ENCODE data around the gene RAG2. TPM values are rescaled to one million over a fixed set of nuclear protein-coding genes. Genes with fewer than 3 reads are reported as not detected.

Gene RAG2
- total and polyA plus RNA-seq, 2 of the 4 experiments (the other 2 are of a cell fraction), result not detected

GRCh38 chr11:36565031-36565610 lies 32.9 kb downstream of the RAG2 start:
- dilution Hi-C loops (cut with HindIII; ENCODE audit: low sequenced_read_pairs, unreplicated experiment) (no loop called here), in situ Hi-C loops (cut with MboI; ENCODE audit: low sequenced_read_pairs) (no loop called here), intact Hi-C loops (cut with micrococcal nuclease) (no loop called here)
- ChIA-PET POLR2A (ENCODE audit: unreplicated experiment) (no interaction called here), CTCF (interaction anchor here (0.7 to 6.0 kb wide), 9 partner anchors 12 to 401 kb away, joined by 3 to 44 read pairs (median 5); no protein-coding TSS in a partner anchor)
- Histone ChIP-seq H2AK5ac (ENCODE audit: low read depth, low read length) (no peak overlapping the region), H3K9me3 (ENCODE audit: control insufficient read depth, insufficient read depth, low read length) (no peaks in the 10 kb centered on the region), H3K36me3 (ENCODE audit: control insufficient read depth, insufficient read depth, low read length) (no peaks in the 10 kb centered on the region), H3K4me3 (ENCODE audit: insufficient read depth, low read depth, low read length) (no peak overlapping the region), H3K4me1 (ENCODE audit: control insufficient read depth, insufficient read depth, low read length) (no peaks in the 10 kb centered on the region), H3K27me3 (ENCODE audit: control insufficient read depth, insufficient read depth, low read length) (peaks cover 26% of the 10 kb centered on the region), H4K20me1 (ENCODE audit: insufficient read depth, low read length) (no peaks in the 10 kb centered on the region), H3K4ac (ENCODE audit: low read depth, low read length) (no peak overlapping the region), H3K18ac (ENCODE audit: low read depth, low read length) (no peak overlapping the region), H3K4me2 (ENCODE audit: low read depth, low read length) (no peak overlapping the region), H3K9me1 (ENCODE audit: insufficient read depth, low read length) (no peaks in the 10 kb centered on the region), H3K79me1 (ENCODE audit: low read depth in 1 of 2, low read length in 2 of 2) (no peaks in the 10 kb centered on the region), H3K23ac (ENCODE audit: low read depth, low read length) (no peak overlapping the region), H3K27ac (ENCODE audit: insufficient read depth, low read length) (no peak overlapping the region), H2BK5ac (ENCODE audit: low read depth, low read length, poor library complexity, severe bottlenecking) (no peak overlapping the region), H3K9ac (ENCODE audit: low read depth, low read length) (no peak overlapping the region), H4K91ac (ENCODE audit: insufficient read depth, low read depth, low read length) (no peak overlapping the region), H2BK20ac (ENCODE audit: low read depth, low read length) (no peak overlapping the region), H4K5ac (ENCODE audit: low read depth, low read length) (no peak overlapping the region), H3K56ac (ENCODE audit: extremely low read depth, insufficient read depth, low read length) (no peak overlapping the region), H2AK9ac (replicated peaks; ENCODE audit: low read depth, low read length, poor library complexity) (no peak overlapping the region), H2BK120ac (ENCODE audit: low read depth, low read length) (no peak overlapping the region), H2BK15ac (ENCODE audit: low read depth, low read length) (no peak overlapping the region), H3K14ac (replicated peaks; ENCODE audit: low read depth, low read length) (no peak overlapping the region), H4K8ac (ENCODE audit: low read depth in 2 of 2, low read length in 2 of 2) (no peak overlapping the region), H2AFZ (replicated peaks; ENCODE audit: low read length, poor library complexity) (no peak overlapping the region)
- 40% methylated on average over 1 of the region's 6 CpGs; no CpG with 5 or more reads in 1 of the 2 experiments for WGBS, 2 experiments (ENCODE audit: extremely low coverage in 2 of 2, insufficient read length in 1 of 2)
- no peak for DNase-seq
- TF ChIP-seq RFX5 (IDR thresholded peaks at IDR 0.05; ENCODE audit: low read depth, low read length) (no peak), USF2 (IDR thresholded peaks at IDR 0.05; ENCODE audit: low read depth, low read length) (no peak), FOS (IDR thresholded peaks at IDR 0.05; ENCODE audit: low read depth, low read length) (no peak), BHLHE40 (IDR thresholded peaks at IDR 0.05; ENCODE audit: low read depth, low read length) (no peak), CEBPB (IDR thresholded peaks at IDR 0.05; ENCODE audit: low read depth, low read length) (no peak), CTCF (conservative IDR thresholded peaks at IDR 0.05; ENCODE audit: low read depth, low read length) (no peak), POLR2A (IDR thresholded peaks at IDR 0.05; ENCODE audit: low read depth, low read length) (no peak), CHD1 (IDR thresholded peaks at IDR 0.05; ENCODE audit: low read depth, low read length) (no peak), MAZ (IDR thresholded peaks at IDR 0.05; ENCODE audit: borderline replicate concordance, low read depth, low read length) (no peak), RAD21 (IDR thresholded peaks at IDR 0.05; ENCODE audit: low read length) (no peak), NFE2L2 (IDR thresholded peaks at IDR 0.05; ENCODE audit: low read depth, low read length) (no peak), RCOR1 (IDR thresholded peaks at IDR 0.05; ENCODE audit: insufficient replicate concordance, low read length) (no peak), ELK1 (IDR thresholded peaks at IDR 0.05; ENCODE audit: borderline replicate concordance, low read depth, low read length) (no peak)
- no peak for ATAC-seq (ENCODE audit: low read depth)
- BruUV-seq (replicated peaks), result no TSS peak
